BLaER1 (cell line): ENCODE results near the gene ABCA3.

ENCODE experiments used
- H3K27ac ChIP-seq: shearing (Covaris generic); formaldehyde crosslinking; 2 replicates; pipeline ENCODE4 v1.8.1; 2022
- H3K27me3 ChIP-seq: shearing (Covaris generic); formaldehyde crosslinking; 2 replicates; pipeline ENCODE4 v1.8.1; 2022
- H3K36me3 ChIP-seq: shearing (Covaris generic); formaldehyde crosslinking; 2 replicates; pipeline ENCODE4 v1.8.1; 2022
- H3K4me1 ChIP-seq: shearing (Covaris generic); formaldehyde crosslinking; 2 replicates; pipeline ENCODE4 v1.8.1; 2022
- H3K4me2 ChIP-seq: shearing (Covaris generic); formaldehyde crosslinking; 2 replicates; pipeline ENCODE4 v1.8.1; 2022
- H3K4me3 ChIP-seq: shearing (Covaris generic); formaldehyde crosslinking; 2 replicates; pipeline ENCODE4 v1.8.1; 2022
- H3K9ac ChIP-seq: shearing (Covaris generic); formaldehyde crosslinking; 2 replicates; pipeline ENCODE4 v1.8.1; 2022
- H3K9me3 ChIP-seq: shearing (Covaris generic); formaldehyde crosslinking; 2 replicates; pipeline ENCODE4 v1.8.1; 2022
- H4K20me1 ChIP-seq: shearing (Covaris generic); formaldehyde crosslinking; 2 replicates; pipeline ENCODE4 v1.8.1; 2022
- Cebpa-rat ChIP-seq: shearing (Covaris generic); IDR thresholded peaks from 2 replicates; pipeline ENCODE4 v1.8.1; 2022

Gene ABCA3

DNA sequence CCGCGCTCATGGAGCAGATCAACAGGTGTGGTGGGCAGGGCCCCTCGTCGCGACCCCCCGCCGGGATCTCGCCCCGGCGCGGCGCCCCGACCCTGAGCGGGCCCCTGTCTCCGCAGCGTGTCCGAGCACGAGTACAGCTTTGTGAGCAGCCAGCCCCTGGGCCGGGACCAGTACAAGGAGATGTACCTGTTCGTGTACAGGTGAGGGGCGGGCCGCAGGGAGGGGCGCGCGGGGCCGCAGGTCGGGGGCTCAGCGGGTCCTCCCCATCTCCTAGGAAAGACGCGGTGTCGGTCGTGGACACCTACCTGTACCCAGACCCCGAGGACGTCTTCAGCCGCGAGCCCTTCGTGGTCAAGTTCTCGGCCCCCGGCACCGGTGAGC lies 103.4 kb downstream of the ABCA3 start:
- no peak overlapping the region for H3K9ac ChIP-seq
- peaks cover 87% of the 10 kb centered on the region for H3K36me3 ChIP-seq
- H4K20me1 ChIP-seq = peaks cover 77% of the 10 kb centered on the region
- no peak overlapping the region for H3K4me2 ChIP-seq
- H3K27me3 ChIP-seq = peaks cover 23% of the 10 kb centered on the region
- no peak overlapping the region for H3K4me3 ChIP-seq
- TF ChIP-seq Cebpa-rat = no peak
- H3K27ac ChIP-seq = no peak overlapping the region
- peaks cover 14% of the 10 kb centered on the region for H3K4me1 ChIP-seq
- no peaks in the 10 kb centered on the region for H3K9me3 ChIP-seq

GRCh38 chr16:2236337-2237101 lies 104.0 kb downstream of the ABCA3 start, which contains the start of gene DNASE1L2:
Gene DNASE1L2 (plus strand): TSS chr16:2236444. CDS start chr16:2236817, 373 bp downstream.
- no peak within 1 kb of the TSS for H3K4me3 ChIP-seq
- H3K27me3 ChIP-seq = peaks cover 23% of the 10 kb centered on the region
- peaks cover 82% of the 10 kb centered on the region for H4K20me1 ChIP-seq
- H3K9me3 ChIP-seq = no peaks in the 10 kb centered on the region
- peaks cover 14% of the 10 kb centered on the region for H3K4me1 ChIP-seq
- H3K27ac ChIP-seq = no peak within 1 kb of the TSS
- no peak within 1 kb of the TSS for H3K9ac ChIP-seq
- H3K4me2 ChIP-seq = no peak within 1 kb of the TSS
- no peak for TF ChIP-seq Cebpa-rat
- peaks cover 87% of the 10 kb centered on the region for H3K36me3 ChIP-seq

- Histone ChIP-seq H3K4me3 (no peak overlapping the region), H4K20me1 (peaks cover 90% of the 10 kb centered on the region), H3K27ac (no peak overlapping the region), H3K36me3 (peaks cover 89% of the 10 kb centered on the region), H3K27me3 (peaks cover 23% of the 10 kb centered on the region), H3K9me3 (no peaks in the 10 kb centered on the region), H3K9ac (no peak overlapping the region), H3K4me2 (no peak overlapping the region), H3K4me1 (peaks cover 14% of the 10 kb centered on the region)
- TF ChIP-seq Cebpa-rat = no peak
These were observed 104.7 kb downstream of the ABCA3 start for GRCh38 chr16:2235695-2236336.

- peaks cover 23% of the 10 kb centered on the region for H3K27me3 ChIP-seq
- no peak overlapping the region for H3K9ac ChIP-seq
- no peak overlapping the region for H3K4me3 ChIP-seq
- no peak for TF ChIP-seq Cebpa-rat
- peaks cover 14% of the 10 kb centered on the region for H3K4me1 ChIP-seq
- peaks cover 94% of the 10 kb centered on the region for H4K20me1 ChIP-seq
- H3K27ac ChIP-seq = no peak overlapping the region
- no peak overlapping the region; the same call in 1 of the 2 replicates for H3K4me2 ChIP-seq
- peaks cover 91% of the 10 kb centered on the region for H3K36me3 ChIP-seq
- H3K9me3 ChIP-seq = no peaks in the 10 kb centered on the region
These were observed 105.3 kb downstream of the ABCA3 start for GRCh38 chr16:2235234-2235651.

GRCh38 chr16:2234813-2235170 lies 105.7 kb downstream of the ABCA3 start:
- Histone ChIP-seq H3K4me1 (peaks cover 14% of the 10 kb centered on the region), H3K36me3 (peaks cover 94% of the 10 kb centered on the region), H3K4me3 (no peak overlapping the region), H3K9me3 (no peaks in the 10 kb centered on the region), H3K27me3 (peaks cover 23% of the 10 kb centered on the region), H4K20me1 (peaks cover 94% of the 10 kb centered on the region), H3K9ac (no peak overlapping the region), H3K4me2 (peak overlapping the region; percentile 7; the same call in 1 of the 2 replicates), H3K27ac (no peak overlapping the region)
- TF ChIP-seq Cebpa-rat = no peak

- TF ChIP-seq Cebpa-rat = no peak
- 0 out of 2 replicates have a peak overlapping the region, but pooled peaks have one; percentile 26 for H3K27ac ChIP-seq
- H3K9ac ChIP-seq = no peak overlapping the region
- peak overlapping the region; percentile 65 for H3K4me2 ChIP-seq
- peaks cover 23% of the 10 kb centered on the region for H3K27me3 ChIP-seq
- H4K20me1 ChIP-seq = peaks cover 94% of the 10 kb centered on the region
- H3K36me3 ChIP-seq = peaks cover 94% of the 10 kb centered on the region
- H3K9me3 ChIP-seq = no peaks in the 10 kb centered on the region
- H3K4me1 ChIP-seq = peaks cover 14% of the 10 kb centered on the region
- no peak overlapping the region; the same call in 1 of the 2 replicates for H3K4me3 ChIP-seq
These were observed 106.4 kb downstream of the ABCA3 start for GRCh38 chr16:2233872-2234812.

- Histone ChIP-seq H3K4me2 (peak overlapping the region; percentile 65; the same call in 1 of the 2 replicates), H3K9ac (no peak overlapping the region), H3K9me3 (no peaks in the 10 kb centered on the region), H3K36me3 (peaks cover 94% of the 10 kb centered on the region), H3K27ac (0 out of 2 replicates have a peak overlapping the region, but pooled peaks have one; percentile 26), H3K4me3 (no peak overlapping the region), H3K4me1 (peaks cover 14% of the 10 kb centered on the region), H4K20me1 (peaks cover 94% of the 10 kb centered on the region), H3K27me3 (peaks cover 21% of the 10 kb centered on the region)
- no peak for TF ChIP-seq Cebpa-rat
These were observed 107.3 kb downstream of the ABCA3 start for GRCh38 chr16:2233046-2233775.

GRCh38 chr16:2232094-2232990 lies 108.2 kb downstream of the ABCA3 start:
- peaks cover 93% of the 10 kb centered on the region for H3K36me3 ChIP-seq
- TF ChIP-seq Cebpa-rat = no peak
- H3K9ac ChIP-seq = no peak overlapping the region

More at GRCh38 chr16:2232094-2232990, 108.2 kb downstream of the ABCA3 start:
- Histone ChIP-seq H3K27me3 (peaks cover 13% of the 10 kb centered on the region), H3K27ac (no peak overlapping the region), H4K20me1 (peaks cover 94% of the 10 kb centered on the region), H3K4me1 (peaks cover 14% of the 10 kb centered on the region), H3K4me2 (no peak overlapping the region), H3K4me3 (no peak overlapping the region), H3K9me3 (no peaks in the 10 kb centered on the region)
